Left renal pelvis (tissue), 4 donors: Measurements from ENCODE around the gene LRRC8B. TPM values are rescaled to one million over a fixed set of nuclear protein-coding genes. Genes with fewer than 3 reads are reported as not detected.
A peak's percentile ranks its signal among the peaks of the same experiment; 100 is the strongest.

Experiments
- DNase-seq, 4 donors: peaks; one replicate each; pipeline ENCODE4 v3.0.0-alpha.2; 2013; ENCODE audit warnings: low read depth in 4 of 4, low spot score in 3 of 4
- polyA plus RNA-seq, 4 donors: library from polyadenylated mRNA; unstranded; fragments of 120-200 nt; gene quantifications; one replicate each; pipeline ENCODE4 v1.2.1, GENCODE V29; 2013; ENCODE audit not compliant: insufficient read length in 4 of 4

Gene LRRC8B
- polyA plus RNA-seq, 4 donors = 4.7 to 10.5 (median 9.0) TPM

GRCh38 chr1:89546082-89546889 lies 21.7 kb downstream of the LRRC8B start:
- no peak for DNase-seq

GRCh38 chr1:89546934-89547562 lies 22.4 kb downstream of the LRRC8B start:
- DNase-seq = no peak

- DNase-seq = no peak
These were observed 23.0 kb downstream of the LRRC8B start for GRCh38 chr1:89547563-89548116.

GRCh38 chr1:89548122-89548857 lies 23.7 kb downstream of the LRRC8B start:
- DNase-seq = no peak

- no peak for DNase-seq
These were observed 26.4 kb downstream of the LRRC8B start for GRCh38 chr1:89550995-89551394.

- DNase-seq = no peak
These were observed 27.9 kb downstream of the LRRC8B start for GRCh38 chr1:89552471-89553081.

GRCh38 chr1:89553157-89553556 lies 28.5 kb downstream of the LRRC8B start:
- no peak for DNase-seq

GRCh38 chr1:89555550-89555949 lies 30.9 kb downstream of the LRRC8B start:
- no peak for DNase-seq

- DNase-seq = no peak
These were observed 32.3 kb downstream of the LRRC8B start for GRCh38 chr1:89556726-89557444.

GRCh38 chr1:89557445-89557825 lies 32.8 kb downstream of the LRRC8B start:
- DNase-seq = no peak

- DNase-seq = no peak
These were observed 33.3 kb downstream of the LRRC8B start for GRCh38 chr1:89557956-89558355.

- no peak for DNase-seq
These were observed 39.5 kb downstream of the LRRC8B start for GRCh38 chr1:89563957-89564604.

- no peak for DNase-seq
These were observed 40.9 kb downstream of the LRRC8B start for GRCh38 chr1:89565521-89565920.

GRCh38 chr1:89566761-89567174 lies 42.1 kb downstream of the LRRC8B start:
- peak in 1 of 4 donors; percentile 18 for DNase-seq

- no peak for DNase-seq
These were observed 43.2 kb downstream of the LRRC8B start for GRCh38 chr1:89567797-89568196.

- DNase-seq = no peak
These were observed 48.8 kb downstream of the LRRC8B start for GRCh38 chr1:89573410-89573809.

- no peak for DNase-seq
These were observed 50.0 kb downstream of the LRRC8B start for GRCh38 chr1:89574621-89575020.

GRCh38 chr1:89575207-89575606 lies 50.6 kb downstream of the LRRC8B start:
- no peak for DNase-seq

GRCh38 chr1:89576013-89576412 lies 51.4 kb downstream of the LRRC8B start:
- DNase-seq = no peak

GRCh38 chr1:89578151-89578550 lies 53.5 kb downstream of the LRRC8B start:
- DNase-seq = no peak
